ENCODE measurements around the gene QSOX1. TPM values are rescaled to one million over a fixed set of nuclear protein-coding genes. Genes with fewer than 3 reads are reported as not detected.

QSOX1 gene
- total RNA-seq, 1 experiment from 2014 or later = 84.0 TPM

DNA sequence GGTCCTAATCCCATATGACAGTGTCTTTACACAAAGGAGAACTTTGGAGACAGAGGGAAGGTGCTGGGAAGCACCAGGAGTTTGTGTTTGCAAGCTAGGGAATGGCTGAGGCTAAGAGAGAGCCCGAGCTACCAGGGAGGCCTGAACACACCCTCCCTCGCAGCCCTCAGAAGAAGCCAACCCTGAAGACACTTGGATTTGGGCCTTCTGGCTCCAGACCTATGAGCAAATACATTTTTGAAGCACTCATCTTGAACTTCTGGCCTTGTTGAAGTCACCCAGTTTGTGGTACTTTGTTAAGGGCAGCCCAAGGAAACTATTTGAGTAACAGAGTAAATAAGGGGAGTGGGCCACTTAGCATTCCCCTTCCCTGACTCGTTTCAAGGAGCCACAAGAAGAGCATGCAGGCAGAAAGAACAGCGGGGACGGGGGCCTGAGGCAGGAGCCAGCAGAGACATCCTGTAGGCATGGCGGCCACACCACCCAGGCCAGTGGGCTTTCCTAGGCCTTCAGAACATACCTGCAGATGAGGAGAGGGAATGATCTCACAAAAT is 13.2 kb upstream of the QSOX1 start:
- no peak for DNase-seq (ENCODE audit: low read depth)
- in situ Hi-C loops (cut with HindIII; ENCODE audit: low pct_unique_long_range_greater_than_20kb, low sequenced_read_pairs) = no loop called here

DNA sequence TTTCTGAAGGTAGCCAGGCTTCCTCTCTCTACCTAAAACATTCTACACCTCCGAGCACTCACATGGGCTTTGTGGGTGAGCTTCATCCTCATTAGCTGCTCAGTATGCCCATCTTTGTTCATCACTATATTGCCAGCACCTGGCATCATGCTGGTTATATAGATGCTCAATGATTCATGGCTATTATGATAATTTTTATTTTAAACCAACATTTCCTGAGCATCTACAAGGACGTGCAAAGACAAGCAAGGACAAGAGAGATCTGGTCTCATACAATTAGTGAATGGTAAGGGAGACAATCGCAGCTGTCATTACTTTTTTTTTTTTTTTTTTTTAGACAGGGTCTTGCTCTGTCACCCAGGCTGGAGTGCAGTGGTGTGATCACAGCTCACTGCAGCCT is 11.3 kb upstream of the QSOX1 start:
- in situ Hi-C loops (cut with HindIII; ENCODE audit: low pct_unique_long_range_greater_than_20kb, low sequenced_read_pairs) = no loop called here

DNA sequence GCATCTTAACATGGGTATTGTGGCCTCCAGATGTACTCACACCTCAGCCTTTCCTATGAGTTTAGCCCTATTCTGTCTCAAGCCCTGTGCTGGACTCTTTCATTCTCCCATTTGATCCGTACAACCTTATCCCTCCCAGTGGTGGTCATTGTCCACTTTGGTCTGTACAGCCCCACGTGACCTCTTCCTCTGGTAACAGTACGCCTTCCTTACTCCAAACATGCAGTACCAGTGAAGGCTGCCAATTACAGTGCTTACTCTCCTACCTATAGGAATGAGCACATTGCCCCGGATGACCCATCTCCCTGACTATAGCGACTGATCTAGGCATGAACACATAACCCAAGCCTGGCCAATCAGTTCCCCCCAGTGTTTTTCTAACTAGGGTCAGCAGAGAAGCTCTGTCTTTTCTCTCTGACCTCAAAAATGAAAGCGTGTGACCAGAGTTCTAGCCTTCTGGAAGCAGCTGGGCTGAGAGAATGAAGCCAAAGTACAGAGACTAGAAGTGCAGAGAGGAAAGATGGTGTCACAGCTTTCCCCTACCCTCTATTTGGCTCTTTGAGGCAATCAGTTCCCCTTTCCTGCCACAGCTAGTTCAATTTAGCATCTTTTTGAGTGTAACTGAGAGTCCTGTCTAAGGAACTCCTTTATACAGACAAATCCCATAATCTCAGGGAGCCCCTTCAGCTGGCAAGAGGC is 9.9 kb upstream of the QSOX1 start:
- no peak for DNase-seq (ENCODE audit: low read depth)
- in situ Hi-C loops (cut with HindIII; ENCODE audit: low pct_unique_long_range_greater_than_20kb, low sequenced_read_pairs) = no loop called here

More for the DNA sequence above, 11.3 kb upstream of the QSOX1 start:
- no peak for DNase-seq (ENCODE audit: low read depth)

DNA sequence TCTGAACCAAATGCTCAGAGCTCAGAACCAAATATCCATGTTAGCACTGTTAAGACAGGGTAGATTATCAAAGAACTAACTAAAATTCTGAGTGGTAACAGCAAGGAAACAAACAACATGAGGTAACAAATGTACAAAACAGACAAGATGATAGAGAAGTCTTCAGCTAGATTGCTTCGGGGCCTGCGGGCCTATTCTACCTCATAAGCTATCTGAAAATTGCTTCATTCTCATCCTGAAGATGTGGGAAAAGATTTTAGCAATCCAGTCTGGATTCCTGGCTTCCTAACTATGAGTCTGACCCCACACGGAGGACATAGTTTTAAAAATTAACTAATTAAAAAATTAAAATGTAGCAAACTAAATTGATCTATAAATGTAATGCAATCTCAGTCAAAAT is 9.2 kb upstream of the QSOX1 start:
- no peak for DNase-seq (ENCODE audit: low read depth)
- in situ Hi-C loops (cut with HindIII; ENCODE audit: low pct_unique_long_range_greater_than_20kb, low sequenced_read_pairs) = no loop called here

DNA sequence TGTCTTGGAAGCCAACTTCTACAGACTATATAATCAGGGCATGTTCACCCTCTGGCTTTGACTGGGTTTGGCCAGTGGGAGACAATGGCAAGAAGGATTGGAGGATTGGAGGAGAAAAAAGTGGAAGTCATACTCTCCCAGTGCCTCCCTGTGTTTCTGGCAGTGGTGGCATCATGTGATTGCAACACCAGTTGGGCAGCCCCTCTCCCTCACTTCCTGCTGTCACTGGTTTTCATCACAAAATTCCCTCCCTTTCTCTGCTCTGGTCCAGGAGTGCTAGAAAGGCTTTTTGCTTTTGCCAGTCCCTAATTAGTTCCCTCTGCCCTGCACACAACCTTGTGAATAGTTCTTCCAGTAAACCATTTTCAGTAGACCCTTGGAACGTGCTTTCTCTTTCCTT is 3.7 kb upstream of the QSOX1 start:
- in situ Hi-C loops (cut with HindIII; ENCODE audit: low pct_unique_long_range_greater_than_20kb, low sequenced_read_pairs) = no loop called here
- DNase-seq (ENCODE audit: low read depth) = no peak

DNA sequence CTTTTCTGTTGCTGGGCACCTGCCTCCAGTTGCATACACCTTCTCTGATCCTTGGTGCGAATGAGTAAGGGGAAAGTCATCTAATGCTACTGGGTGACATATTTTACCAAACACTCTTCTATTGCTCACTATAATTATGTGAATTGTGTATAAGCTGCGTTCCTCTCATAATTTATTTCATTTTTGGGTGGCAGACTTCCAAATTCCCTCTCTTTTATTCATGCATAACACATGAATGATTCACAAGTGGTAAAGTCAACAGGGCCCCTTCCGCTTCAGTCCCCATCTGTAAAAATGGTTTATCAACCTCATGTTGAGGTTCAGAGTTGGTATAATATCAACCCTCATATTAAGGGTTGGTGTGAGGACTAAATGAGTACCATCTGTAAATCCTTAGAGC is 3.2 kb upstream of the QSOX1 start:
- in situ Hi-C loops (cut with HindIII; ENCODE audit: low pct_unique_long_range_greater_than_20kb, low sequenced_read_pairs) = no loop called here
- peak; percentile 14 for DNase-seq (ENCODE audit: low read depth)

DNA sequence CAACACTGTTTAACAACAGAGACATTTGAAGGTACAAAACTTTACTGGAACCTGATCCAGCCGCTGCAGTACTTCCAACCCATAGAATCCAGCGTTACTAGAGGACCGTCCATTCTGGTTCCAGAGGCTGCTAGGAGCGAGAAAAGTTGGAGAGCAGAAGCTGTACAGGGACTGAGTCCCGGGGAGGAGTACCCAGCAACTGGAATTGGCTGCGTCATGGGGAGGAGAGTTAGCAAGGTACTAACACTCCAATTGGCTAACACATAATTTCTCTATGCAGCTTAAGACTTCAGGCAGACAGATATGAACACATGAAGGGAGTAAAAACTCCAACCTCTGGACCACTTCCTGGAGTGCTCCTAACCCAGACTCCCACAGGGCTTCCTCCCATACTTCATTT is 2.1 kb upstream of the QSOX1 start:
- in situ Hi-C loops (cut with HindIII; ENCODE audit: low pct_unique_long_range_greater_than_20kb, low sequenced_read_pairs) = no loop called here
- DNase-seq (ENCODE audit: low read depth) = no peak

DNA sequence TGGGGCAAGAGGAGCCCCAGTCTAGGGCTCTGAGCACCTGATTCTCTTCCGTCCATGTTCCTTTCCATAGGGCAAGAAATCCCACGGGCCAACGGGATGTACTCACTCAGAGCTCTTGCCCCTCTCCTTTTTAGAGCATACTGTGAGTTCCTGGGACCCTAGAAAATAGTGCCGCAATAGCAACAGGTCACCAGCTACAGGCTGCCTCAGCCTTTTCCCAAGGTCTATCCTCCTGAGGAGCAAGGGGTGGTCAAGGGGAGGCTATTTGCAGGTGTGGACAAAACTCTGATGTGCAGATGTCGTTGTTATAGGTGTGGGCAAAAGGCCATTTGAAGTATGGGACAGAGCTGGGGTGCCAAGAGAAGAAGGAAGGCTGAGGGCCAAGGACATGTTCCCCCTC is 1.6 kb upstream of the QSOX1 start:
- in situ Hi-C loops (cut with HindIII; ENCODE audit: low pct_unique_long_range_greater_than_20kb, low sequenced_read_pairs) = no loop called here
- no peak for DNase-seq (ENCODE audit: low read depth)

DNA sequence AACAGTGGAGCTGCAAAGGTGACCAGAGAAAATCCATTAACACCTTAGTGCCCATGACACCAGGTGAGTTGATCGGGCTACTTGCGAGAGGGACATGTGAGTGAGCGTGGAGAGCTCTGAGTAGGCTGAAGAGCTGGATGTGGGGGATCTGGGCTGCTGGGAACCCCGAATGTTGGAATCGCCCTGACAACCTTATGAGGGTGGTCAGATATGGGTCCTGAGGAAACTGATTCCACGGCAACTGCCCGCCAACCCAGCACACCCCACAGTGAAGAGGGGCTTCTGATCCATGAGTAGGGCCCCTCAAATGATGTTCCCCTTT is 705 bp upstream of the QSOX1 start:
- DNase-seq (ENCODE audit: low read depth) = no peak
- in situ Hi-C loops (cut with HindIII; ENCODE audit: low pct_unique_long_range_greater_than_20kb, low sequenced_read_pairs) = no loop called here

DNA sequence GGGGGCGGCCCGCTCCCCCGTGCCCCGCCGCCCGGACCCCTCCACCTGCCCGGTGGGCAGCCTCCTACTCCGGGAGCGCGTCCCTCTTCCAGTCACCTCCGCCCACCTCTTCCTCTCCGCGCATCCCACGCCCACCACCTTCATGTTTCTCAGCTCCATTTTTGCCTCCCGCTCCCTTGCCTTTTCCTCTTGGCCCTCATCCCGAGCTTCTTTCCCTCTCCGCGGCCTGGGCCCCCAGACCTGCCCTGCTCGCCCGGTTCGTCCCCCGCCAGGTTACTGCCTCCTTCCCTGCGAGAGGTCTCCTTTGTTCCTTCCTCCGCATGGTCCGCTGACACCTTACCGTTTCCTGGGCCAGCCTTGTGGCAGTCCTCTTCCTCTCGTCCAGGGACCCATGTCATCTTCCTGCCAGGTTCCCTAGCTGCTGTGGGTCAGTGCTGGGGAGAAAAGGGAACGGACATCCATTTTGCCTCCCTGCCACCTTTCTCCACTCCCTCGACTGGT is 563 bp downstream of the QSOX1 start:
- DNase-seq (ENCODE audit: low read depth) = peak; percentile 36
- in situ Hi-C loops (cut with HindIII; ENCODE audit: low pct_unique_long_range_greater_than_20kb, low sequenced_read_pairs) = no loop called here

DNA sequence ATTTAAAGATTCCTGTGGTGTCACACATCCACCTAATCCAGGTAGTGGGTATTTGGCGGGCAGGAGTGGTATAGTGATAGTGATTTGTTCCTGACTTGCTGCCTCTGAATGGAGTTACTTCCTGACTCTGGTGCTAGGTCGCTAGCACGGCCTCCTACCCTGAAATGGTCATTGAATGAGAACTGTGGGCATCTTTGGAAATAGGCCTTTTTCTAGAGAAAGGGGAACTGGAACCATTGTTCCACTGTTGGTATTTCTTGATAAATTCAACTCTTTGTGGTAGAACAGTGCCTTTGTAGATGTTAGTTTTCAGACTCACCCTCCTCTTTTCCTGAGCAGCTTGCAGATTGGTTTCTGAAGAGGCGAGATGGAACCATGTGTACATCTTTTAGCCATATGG is 1.5 kb downstream of the QSOX1 start:
- no peak for DNase-seq (ENCODE audit: low read depth)
- in situ Hi-C loops (cut with HindIII; ENCODE audit: low pct_unique_long_range_greater_than_20kb, low sequenced_read_pairs) = no loop called here

DNA sequence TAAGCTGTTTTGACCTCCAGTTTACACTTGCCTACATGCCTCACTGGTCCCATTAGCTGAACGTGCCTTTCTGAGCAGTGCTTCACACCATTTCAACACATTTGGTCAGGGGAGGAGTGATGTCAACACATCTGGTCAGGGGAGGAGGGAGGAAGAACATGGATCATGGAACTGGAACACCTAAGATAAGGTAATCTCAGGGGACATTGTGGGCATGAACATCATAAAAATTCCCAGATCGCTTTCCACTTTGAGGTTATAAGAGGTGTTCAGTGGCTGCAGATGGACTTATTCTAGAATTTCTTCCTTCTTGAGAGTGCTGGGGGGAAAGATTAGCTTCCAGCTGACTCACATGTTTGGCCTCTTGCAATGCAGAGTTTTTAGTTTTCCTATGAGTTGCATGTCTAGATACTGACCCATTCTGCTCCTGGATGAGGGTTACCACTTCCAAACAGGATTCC is 2.0 kb downstream of the QSOX1 start:
- no peak for DNase-seq (ENCODE audit: low read depth)
- in situ Hi-C loops (cut with HindIII; ENCODE audit: low pct_unique_long_range_greater_than_20kb, low sequenced_read_pairs) = no loop called here

DNA sequence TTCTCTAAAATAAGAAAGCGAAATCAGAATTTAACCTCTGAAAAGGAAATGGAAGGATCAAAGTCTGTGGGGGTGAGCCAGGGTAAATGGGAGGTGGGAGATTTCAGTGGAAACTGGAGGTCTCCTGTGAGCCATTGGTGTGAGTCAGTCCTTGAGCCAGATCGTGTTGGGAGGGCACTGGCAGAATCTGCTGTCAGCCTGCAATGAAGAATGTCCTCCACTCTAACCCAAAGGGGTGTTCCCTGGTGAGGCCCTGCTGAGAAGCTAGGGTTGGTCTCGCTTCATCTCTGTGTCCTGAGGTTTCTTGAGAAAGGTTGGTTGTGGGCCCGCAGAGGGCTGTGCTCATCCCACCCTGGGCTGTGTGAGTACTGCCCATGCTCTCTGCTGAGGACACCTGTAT is 2.4 kb downstream of the QSOX1 start:
- DNase-seq (ENCODE audit: low read depth) = no peak
- in situ Hi-C loops (cut with HindIII; ENCODE audit: low pct_unique_long_range_greater_than_20kb, low sequenced_read_pairs) = no loop called here

DNA sequence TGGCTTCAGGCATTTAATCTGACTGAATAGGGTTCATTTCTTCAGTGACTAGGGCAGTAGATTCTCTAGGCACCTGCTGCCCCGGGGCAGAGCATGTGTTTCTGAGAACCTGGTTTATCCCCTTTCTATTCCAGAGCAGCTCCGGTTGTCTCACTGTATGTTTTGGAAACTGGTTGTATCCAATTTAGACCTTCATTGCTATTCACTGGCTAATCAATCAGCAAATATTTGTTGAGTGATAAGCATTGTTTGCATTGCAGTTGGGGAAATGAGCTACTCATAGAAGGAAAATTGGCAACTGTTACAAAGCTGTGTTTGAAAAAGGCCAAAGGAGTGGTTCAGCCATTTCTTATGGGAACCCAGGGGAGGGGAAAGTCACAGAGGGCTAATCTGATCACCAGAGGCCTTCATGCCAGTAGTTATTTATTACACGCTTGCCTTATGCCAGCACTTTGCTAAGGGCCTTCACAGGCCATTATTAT is 2.9 kb downstream of the QSOX1 start:
- DNase-seq (ENCODE audit: low read depth) = no peak
- in situ Hi-C loops (cut with HindIII; ENCODE audit: low pct_unique_long_range_greater_than_20kb, low sequenced_read_pairs) = no loop called here

DNA sequence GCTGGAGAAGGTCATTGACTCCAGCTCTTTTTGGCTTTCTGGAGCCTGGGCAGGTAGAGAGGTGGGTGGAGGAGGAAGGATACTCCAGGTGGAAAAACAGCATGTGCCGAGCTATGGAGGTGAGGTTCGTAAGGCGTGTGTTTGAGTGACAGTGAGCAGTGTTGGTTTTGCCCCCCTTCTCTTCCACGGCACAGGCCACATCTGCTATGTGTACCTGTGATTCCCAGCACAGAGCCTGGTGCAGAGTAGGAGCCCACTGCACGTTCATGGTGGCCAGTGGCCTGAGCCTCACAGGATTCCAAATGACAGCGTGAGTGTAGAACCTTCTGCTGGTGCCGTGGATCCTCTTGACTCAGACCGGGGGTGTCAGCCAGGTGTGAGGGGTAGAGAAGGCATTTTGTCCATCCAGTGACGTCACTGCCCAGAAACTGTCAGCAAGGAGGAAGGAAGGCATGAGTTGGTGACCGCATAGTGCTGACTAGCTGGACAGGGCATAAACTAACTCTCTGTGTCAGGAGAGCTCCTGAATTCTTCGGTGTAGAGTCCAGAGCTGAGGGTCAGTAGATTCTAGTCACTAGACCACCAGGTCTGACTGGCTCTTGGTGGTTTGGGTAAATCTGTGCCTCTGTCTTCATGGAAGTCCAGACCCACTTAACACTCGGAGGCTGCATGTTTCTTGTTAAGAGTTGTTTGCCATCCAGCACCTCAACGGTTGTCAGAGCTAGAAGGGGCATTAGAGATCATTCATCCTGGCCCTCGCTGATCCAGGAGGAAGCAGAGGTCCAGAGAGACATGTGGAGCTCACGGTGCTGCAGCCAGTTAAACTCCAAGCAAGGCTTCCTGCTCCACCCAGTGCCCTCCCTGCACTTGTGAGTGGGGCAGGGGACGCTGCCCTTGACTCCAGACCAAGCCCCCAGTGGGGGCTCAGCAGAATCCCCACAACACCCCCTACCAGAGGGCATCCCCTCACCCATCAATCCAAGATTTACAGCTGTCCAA is 3.8 kb downstream of the QSOX1 start:
- no peak for DNase-seq (ENCODE audit: low read depth)
- in situ Hi-C loops (cut with HindIII; ENCODE audit: low pct_unique_long_range_greater_than_20kb, low sequenced_read_pairs) = no loop called here

DNA sequence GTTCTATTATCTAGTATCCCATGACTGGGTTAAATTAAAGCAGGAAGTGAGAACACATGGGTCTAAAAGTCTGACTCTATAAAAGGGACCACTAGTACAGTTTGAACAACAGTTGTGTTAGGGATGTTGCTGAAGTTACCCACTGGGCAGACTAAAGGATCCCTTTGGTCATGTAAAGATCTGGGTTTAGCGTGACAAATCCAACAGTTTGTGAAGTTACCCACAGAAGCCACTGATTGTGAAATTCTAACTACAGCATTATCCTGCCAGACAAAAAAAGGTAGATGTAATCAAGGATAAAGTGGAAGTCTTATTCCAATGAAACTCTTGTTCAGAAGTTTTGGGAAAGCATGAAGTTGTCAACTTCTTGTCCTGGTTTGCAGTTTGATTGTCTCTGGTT is 5.7 kb downstream of the QSOX1 start:
- in situ Hi-C loops (cut with HindIII; ENCODE audit: low pct_unique_long_range_greater_than_20kb, low sequenced_read_pairs) = no loop called here
- no peak for DNase-seq (ENCODE audit: low read depth)

DNA sequence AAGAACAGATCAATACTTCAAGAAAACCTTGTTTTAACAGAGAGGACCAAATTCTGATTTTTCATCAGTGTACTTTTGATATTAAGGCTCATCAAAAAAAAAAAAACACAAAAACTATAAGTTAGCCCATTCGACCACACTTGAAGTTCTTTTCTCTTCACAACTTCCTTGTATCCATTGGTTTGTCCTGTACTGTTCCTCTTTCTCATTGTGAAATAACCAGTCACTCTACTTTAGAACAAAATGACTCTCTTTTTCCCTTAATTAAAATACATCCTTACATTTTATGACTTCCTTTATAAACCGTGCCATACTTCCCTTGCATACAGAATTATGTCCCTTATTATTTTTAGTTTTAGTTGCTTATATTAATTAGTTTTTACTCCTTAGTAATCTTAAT is 8.4 kb downstream of the QSOX1 start:
- in situ Hi-C loops (cut with HindIII; ENCODE audit: low pct_unique_long_range_greater_than_20kb, low sequenced_read_pairs) = no loop called here
- no peak for DNase-seq (ENCODE audit: low read depth)

DNA sequence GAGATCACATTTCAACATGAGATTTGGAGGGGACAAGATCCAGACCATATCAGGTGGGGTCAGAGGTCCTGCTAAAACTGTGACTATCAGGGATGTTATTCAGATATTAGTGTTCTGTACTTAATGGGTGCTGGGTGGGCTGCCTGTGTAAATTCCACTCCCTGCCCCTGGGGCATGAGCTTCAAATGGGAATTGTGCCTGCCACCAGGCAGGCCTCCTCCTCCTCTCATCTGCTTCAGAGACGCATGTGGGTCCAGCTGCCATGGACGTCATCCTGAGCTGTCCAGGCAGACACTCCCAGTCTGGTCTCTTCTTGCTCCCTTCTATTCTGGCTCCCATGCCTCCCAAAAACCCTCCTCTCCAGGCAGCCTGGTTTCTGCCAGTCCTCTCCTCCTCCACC is 10.4 kb downstream of the QSOX1 start:
- in situ Hi-C loops (cut with HindIII; ENCODE audit: low pct_unique_long_range_greater_than_20kb, low sequenced_read_pairs) = no loop called here
- no peak for DNase-seq (ENCODE audit: low read depth)

Data from Caki2 (cell line).